K562 (cell line): ENCODE results near the gene ZDHHC14. TPM values are rescaled to one million over a fixed set of nuclear protein-coding genes. Genes with fewer than 3 reads are reported as not detected.

ENCODE experiments used
- BCL6 ChIP-seq: fragments of 250-450 bp; sonication (Bioruptor Pico); IDR thresholded peaks from 2 replicates; pipeline ENCODE4 v1.4.0; 2020
- CEBPG ChIP-seq, 3 experiments: fragments of 200-800 bp in 1 of 3; sonication (Bioruptor generic) in 1 of 3; sonication (generic) in 1 of 3; formaldehyde crosslinking in 1 of 3; IDR thresholded peaks in 2 of 3; conservative IDR thresholded peaks in 1 of 3; 2 replicates each; pipeline versions ENCODE4 v1.6.1 to v1.8.0; 2016 to 2022; ENCODE audit warnings: missing compliant biosample characterization in 2 of 3, missing genetic modification characterization in 2 of 3, mild to moderate bottlenecking in 1 of 3, missing genetic modification reagents in 1 of 3
- DACH1 ChIP-seq: fragments of 450-650 bp; IDR thresholded peaks from 2 replicates; pipeline ENCODE4 v1.6.1; 2018; ENCODE audit not compliant: partially characterized antibody
- GABPB1 ChIP-seq: sonication (generic); formaldehyde crosslinking; IDR thresholded peaks from 2 replicates; pipeline ENCODE4 v1.8.0; 2022; ENCODE audit warnings: mild to moderate bottlenecking, missing genetic modification reagents
- KLF10 ChIP-seq: fragments of 250-450 bp; sonication (Bioruptor Pico); IDR thresholded peaks from 2 replicates; pipeline ENCODE4 v1.6.1; 2021; ENCODE audit warnings: matching md5 sums
- MIER1 ChIP-seq: fragments of 450-650 bp; IDR thresholded peaks from 2 replicates; pipeline ENCODE4 v1.6.1; 2016; ENCODE audit warnings: antibody characterized with exemption, mild to moderate bottlenecking, low read depth
- NFE2L1 ChIP-seq: fragments of 450-650 bp; IDR thresholded peaks from 2 replicates; pipeline ENCODE4 v1.6.1; 2016; ENCODE audit warnings: missing genetic modification characterization, low read depth, mild to moderate bottlenecking, missing compliant biosample characterization, moderate library complexity, borderline replicate concordance
- SREBF1 ChIP-seq: fragments of 150-350 bp; IDR thresholded peaks from 2 replicates; pipeline ENCODE4 v1.6.1; 2014; ENCODE audit warnings: antibody characterized with exemption, low read depth, low read length, borderline replicate concordance
- TAF7 ChIP-seq: fragments of 450-650 bp; IDR thresholded peaks from 2 replicates; pipeline ENCODE4 v1.6.1; 2016; ENCODE audit warnings: missing genetic modification characterization, missing compliant biosample characterization
- TAL1 ChIP-seq: fragments of 450-650 bp; IDR thresholded peaks from 2 replicates; pipeline ENCODE4 v1.6.1; 2016; ENCODE audit warnings: mild to moderate bottlenecking
- THRAP3 ChIP-seq: fragments of 450-650 bp; IDR thresholded peaks from 2 replicates; pipeline ENCODE4 v1.6.1; 2016; ENCODE audit warnings: mild to moderate bottlenecking, inconsistent platforms, borderline replicate concordance
- U2AF1 ChIP-seq: fragments of 200-400 bp; formaldehyde crosslinking; optimal IDR thresholded peaks from 2 replicates; pipeline ENCODE3; 2017; ENCODE audit warnings: mild to moderate bottlenecking, low read depth, low read length, moderate library complexity
- polyA plus RNA-seq, 8 experiments: library from polyadenylated mRNA; depleted of rRNA in 4 of 8; stranded (reverse) in 5 of 8; unstranded in 3 of 8; fragments of >200 nt; fragmentation: Nextera tagmentation in 2 of 8; fragmentation: Illumina TruSeq in 1 of 8; extraction: Ambion mirVana in 2 of 8; extraction: Trizol in 1 of 8; gene quantifications; 2 replicates each; pipeline versions ENCODE4 v1.2.1 to v1.2.3, GENCODE V29; 2011 to 2014; ENCODE audit warnings: inconsistent platforms in 1 of 8, missing spikeins in 1 of 8
- total RNA-seq, 7 experiments: library from RNA; depleted of rRNA in 6 of 7; stranded (reverse); fragments of >200 nt in 6 of 7; fragmentation: Illumina TruSeq in 2 of 7; extraction: Trizol in 2 of 7; gene quantifications; 2 replicates each; pipeline versions ENCODE4 v1.2.1 to v1.2.3, GENCODE V29; 2011 to 2021; ENCODE audit warnings: low replicate concordance in 1 of 7
- TF ChIP-seq, protein P1 (sequence below): sonication (generic); formaldehyde crosslinking; IDR thresholded peaks from 2 replicates; pipeline ENCODE4 v1.9.0; 2022; ENCODE audit warnings: mild to moderate bottlenecking, missing genetic modification reagents
- TF ChIP-seq, protein P2 (sequence below): fragments of 250-450 bp; sonication (Bioruptor Pico); IDR thresholded peaks from 2 replicates; pipeline ENCODE4 v1.4.0; 2020; ENCODE audit warnings: mild to moderate bottlenecking, moderate library complexity
- TF ChIP-seq, protein P3 (sequence below): fragments of 450-650 bp; IDR thresholded peaks from one replicate; pipeline ENCODE4 v1.6.1; 2018; ENCODE audit warnings: mild to moderate bottlenecking, moderate library complexity; ENCODE audit not compliant: partially characterized antibody
- TF ChIP-seq, protein P4 (sequence below): IDR thresholded peaks from 2 replicates; pipeline ENCODE4 v1.6.1; 2014; ENCODE audit warnings: antibody characterized with exemption

Gene ZDHHC14
- total and polyA plus RNA-seq, 9 of the 15 experiments (the other 6 are each of a cell fraction or from before 2014, with no cell fraction given) = 0.92 to 23.1 (median 13.8) TPM

DNA sequence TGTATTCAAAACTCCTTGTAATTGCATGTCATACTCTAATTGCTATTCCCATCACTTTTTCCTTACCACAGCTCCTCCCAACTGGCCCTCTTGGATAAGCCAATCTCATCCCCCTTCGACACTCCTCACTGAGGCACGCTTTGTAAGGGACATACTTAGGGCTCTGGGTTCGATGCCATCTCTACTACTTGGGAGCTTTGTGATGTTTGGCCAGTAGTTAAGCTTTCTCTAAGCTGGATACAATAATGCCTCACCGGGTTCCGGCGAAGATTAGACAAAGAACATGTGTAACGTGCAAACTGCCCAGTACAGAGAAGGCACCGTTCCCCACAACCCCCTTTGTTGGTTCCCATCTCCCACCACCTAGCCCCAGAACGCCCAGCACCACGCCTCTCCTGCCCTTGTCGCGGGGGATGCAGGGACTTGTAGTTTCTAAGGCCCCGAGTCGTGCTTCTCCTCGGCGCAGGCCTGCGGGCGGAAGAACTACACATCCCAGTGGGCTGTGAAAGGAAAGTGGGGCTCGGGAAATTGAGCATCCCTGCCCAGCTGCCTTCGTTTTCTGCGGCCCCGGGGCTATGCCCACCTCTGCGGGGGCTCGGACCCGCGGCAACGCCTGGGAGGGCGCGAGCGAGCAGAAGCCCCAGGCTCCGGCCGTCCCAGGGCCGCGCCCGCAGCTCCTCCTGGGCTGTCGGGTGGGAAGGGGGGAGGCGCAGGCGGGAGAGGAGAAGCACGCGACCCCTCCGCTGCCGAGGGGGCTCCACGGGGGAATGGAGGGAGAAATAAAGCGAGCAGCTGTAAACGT lies 1.1 kb upstream of the ZDHHC14 start (continued):
- no peak for TF ChIP-seq KLF10 (CRISPR knock-in tag)
- no peak for TF ChIP-seq NFE2L1 (tag)
- TF ChIP-seq, protein P1, sequence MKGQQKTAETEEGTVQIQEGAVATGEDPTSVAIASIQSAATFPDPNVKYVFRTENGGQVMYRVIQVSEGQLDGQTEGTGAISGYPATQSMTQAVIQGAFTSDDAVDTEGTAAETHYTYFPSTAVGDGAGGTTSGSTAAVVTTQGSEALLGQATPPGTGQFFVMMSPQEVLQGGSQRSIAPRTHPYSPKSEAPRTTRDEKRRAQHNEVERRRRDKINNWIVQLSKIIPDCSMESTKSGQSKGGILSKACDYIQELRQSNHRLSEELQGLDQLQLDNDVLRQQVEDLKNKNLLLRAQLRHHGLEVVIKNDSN (CRISPR knock-in tag) = peak; percentile 24; the same call in 1 of the 2 replicates
- TF ChIP-seq, protein P2, sequence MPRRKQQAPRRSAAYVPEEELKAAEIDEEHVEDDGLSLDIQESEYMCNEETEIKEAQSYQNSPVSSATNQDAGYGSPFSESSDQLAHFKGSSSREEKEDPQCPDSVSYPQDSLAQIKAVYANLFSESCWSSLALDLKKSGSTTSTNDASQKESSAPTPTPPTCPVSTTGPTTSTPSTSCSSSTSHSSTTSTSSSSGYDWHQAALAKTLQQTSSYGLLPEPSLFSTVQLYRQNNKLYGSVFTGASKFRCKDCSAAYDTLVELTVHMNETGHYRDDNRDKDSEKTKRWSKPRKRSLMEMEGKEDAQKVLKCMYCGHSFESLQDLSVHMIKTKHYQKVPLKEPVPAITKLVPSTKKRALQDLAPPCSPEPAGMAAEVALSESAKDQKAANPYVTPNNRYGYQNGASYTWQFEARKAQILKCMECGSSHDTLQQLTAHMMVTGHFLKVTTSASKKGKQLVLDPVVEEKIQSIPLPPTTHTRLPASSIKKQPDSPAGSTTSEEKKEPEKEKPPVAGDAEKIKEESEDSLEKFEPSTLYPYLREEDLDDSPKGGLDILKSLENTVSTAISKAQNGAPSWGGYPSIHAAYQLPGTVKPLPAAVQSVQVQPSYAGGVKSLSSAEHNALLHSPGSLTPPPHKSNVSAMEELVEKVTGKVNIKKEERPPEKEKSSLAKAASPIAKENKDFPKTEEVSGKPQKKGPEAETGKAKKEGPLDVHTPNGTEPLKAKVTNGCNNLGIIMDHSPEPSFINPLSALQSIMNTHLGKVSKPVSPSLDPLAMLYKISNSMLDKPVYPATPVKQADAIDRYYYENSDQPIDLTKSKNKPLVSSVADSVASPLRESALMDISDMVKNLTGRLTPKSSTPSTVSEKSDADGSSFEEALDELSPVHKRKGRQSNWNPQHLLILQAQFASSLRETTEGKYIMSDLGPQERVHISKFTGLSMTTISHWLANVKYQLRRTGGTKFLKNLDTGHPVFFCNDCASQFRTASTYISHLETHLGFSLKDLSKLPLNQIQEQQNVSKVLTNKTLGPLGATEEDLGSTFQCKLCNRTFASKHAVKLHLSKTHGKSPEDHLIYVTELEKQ (CRISPR knock-in tag) = no peak
- no peak for TF ChIP-seq U2AF1
- TF ChIP-seq THRAP3 = no peak
- TF ChIP-seq BCL6 (CRISPR knock-in tag) = no peak
- peak; percentile 62 for TF ChIP-seq GABPB1 (CRISPR knock-in tag)
- no peak for TF ChIP-seq CEBPG (CRISPR knock-in tag; IDR thresholded peaks at IDR 0.05)
- no peak for TF ChIP-seq CEBPG (tag; conservative IDR thresholded peaks at IDR 0.05 in 1 of 2, IDR thresholded peaks at IDR 0.05 in 1 of 2)
- TF ChIP-seq TAF7 = no peak
- no peak for TF ChIP-seq SREBF1
- TF ChIP-seq DACH1 = no peak
- TF ChIP-seq, protein P3, sequence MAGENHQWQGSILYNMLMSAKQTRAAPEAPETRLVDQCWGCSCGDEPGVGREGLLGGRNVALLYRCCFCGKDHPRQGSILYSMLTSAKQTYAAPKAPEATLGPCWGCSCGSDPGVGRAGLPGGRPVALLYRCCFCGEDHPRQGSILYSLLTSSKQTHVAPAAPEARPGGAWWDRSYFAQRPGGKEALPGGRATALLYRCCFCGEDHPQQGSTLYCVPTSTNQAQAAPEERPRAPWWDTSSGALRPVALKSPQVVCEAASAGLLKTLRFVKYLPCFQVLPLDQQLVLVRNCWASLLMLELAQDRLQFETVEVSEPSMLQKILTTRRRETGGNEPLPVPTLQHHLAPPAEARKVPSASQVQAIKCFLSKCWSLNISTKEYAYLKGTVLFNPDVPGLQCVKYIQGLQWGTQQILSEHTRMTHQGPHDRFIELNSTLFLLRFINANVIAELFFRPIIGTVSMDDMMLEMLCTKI = no peak
- no peak for TF ChIP-seq MIER1
- TF ChIP-seq TAL1 = no peak
- TF ChIP-seq, protein P4, sequence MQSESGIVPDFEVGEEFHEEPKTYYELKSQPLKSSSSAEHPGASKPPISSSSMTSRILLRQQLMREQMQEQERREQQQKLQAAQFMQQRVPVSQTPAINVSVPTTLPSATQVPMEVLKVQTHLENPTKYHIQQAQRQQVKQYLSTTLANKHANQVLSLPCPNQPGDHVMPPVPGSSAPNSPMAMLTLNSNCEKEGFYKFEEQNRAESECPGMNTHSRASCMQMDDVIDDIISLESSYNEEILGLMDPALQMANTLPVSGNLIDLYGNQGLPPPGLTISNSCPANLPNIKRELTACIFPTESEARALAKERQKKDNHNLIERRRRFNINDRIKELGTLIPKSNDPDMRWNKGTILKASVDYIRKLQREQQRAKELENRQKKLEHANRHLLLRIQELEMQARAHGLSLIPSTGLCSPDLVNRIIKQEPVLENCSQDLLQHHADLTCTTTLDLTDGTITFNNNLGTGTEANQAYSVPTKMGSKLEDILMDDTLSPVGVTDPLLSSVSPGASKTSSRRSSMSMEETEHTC = no peak
